PFSK-1 (cell line): ENCODE results near the gene SAC3D1.

Source experiments
- FOXP2 ChIP-seq: optimal IDR thresholded peaks from 2 replicates; pipeline ENCODE3; 2011; ENCODE audit warnings: borderline replicate concordance, control low read depth, inconsistent platforms; ENCODE audit not compliant: insufficient read depth; ENCODE audit errors: extremely low read length, extremely low read depth
- POLR2AphosphoS5 ChIP-seq: IDR thresholded peaks from 2 replicates; pipeline ENCODE4 v1.6.1; 2012; ENCODE audit warnings: low read depth, mild to moderate bottlenecking, control low read depth, low read length, moderate library complexity
- SIN3A ChIP-seq: IDR thresholded peaks from 2 replicates; pipeline ENCODE4 v1.6.1; 2012; ENCODE audit warnings: mild to moderate bottlenecking, low read length, moderate library complexity, borderline replicate concordance; ENCODE audit not compliant: insufficient read depth
- TAF1 ChIP-seq: IDR thresholded peaks from 2 replicates; pipeline ENCODE4 v1.6.1; 2012; ENCODE audit warnings: low read length, control low read depth, borderline replicate concordance; ENCODE audit not compliant: insufficient read depth
- TF ChIP-seq, protein P1 (sequence below), 2 experiments: IDR thresholded peaks; 2 replicates each; pipeline versions ENCODE4 v1.6.1 to v1.8.0; 2011 to 2012; ENCODE audit warnings: low read depth in 2 of 2, low read length in 2 of 2, control low read depth in 1 of 2, inconsistent platforms in 1 of 2, mild to moderate bottlenecking in 1 of 2, moderate library complexity in 1 of 2; ENCODE audit not compliant: insufficient read depth in 1 of 2

Gene SAC3D1

DNA sequence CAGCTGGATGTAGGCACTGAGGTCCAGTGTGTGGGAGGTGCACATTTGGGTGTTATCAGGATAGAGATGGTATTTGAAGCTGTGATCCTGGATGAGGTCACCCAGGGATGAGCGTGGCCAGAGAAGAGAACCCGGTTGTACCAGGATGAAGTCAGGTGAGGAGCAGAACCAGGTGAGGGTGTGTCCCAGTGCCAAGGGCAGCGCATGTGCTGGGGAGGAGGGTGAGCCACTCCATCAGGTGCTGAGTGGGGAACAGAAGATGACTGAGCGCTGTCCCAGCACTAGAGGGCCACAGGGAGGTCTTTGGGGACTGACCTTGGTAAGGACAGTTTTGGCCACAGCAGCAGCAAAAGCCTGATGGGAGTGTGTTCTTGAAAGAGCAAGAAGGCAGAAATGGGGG, 24.3 kb upstream of the SAC3D1 start:
- TF ChIP-seq POLR2AphosphoS5 (no peak), FOXP2 (no peak), SIN3A (no peak), TAF1 (no peak)
- TF ChIP-seq, protein P1, sequence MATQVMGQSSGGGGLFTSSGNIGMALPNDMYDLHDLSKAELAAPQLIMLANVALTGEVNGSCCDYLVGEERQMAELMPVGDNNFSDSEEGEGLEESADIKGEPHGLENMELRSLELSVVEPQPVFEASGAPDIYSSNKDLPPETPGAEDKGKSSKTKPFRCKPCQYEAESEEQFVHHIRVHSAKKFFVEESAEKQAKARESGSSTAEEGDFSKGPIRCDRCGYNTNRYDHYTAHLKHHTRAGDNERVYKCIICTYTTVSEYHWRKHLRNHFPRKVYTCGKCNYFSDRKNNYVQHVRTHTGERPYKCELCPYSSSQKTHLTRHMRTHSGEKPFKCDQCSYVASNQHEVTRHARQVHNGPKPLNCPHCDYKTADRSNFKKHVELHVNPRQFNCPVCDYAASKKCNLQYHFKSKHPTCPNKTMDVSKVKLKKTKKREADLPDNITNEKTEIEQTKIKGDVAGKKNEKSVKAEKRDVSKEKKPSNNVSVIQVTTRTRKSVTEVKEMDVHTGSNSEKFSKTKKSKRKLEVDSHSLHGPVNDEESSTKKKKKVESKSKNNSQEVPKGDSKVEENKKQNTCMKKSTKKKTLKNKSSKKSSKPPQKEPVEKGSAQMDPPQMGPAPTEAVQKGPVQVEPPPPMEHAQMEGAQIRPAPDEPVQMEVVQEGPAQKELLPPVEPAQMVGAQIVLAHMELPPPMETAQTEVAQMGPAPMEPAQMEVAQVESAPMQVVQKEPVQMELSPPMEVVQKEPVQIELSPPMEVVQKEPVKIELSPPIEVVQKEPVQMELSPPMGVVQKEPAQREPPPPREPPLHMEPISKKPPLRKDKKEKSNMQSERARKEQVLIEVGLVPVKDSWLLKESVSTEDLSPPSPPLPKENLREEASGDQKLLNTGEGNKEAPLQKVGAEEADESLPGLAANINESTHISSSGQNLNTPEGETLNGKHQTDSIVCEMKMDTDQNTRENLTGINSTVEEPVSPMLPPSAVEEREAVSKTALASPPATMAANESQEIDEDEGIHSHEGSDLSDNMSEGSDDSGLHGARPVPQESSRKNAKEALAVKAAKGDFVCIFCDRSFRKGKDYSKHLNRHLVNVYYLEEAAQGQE (IDR thresholded peaks at IDR 0.05; ENCODE audit: insufficient read depth in 1 of 2, low read depth in 2 of 2, low read length in 2 of 2) = no peak

DNA sequence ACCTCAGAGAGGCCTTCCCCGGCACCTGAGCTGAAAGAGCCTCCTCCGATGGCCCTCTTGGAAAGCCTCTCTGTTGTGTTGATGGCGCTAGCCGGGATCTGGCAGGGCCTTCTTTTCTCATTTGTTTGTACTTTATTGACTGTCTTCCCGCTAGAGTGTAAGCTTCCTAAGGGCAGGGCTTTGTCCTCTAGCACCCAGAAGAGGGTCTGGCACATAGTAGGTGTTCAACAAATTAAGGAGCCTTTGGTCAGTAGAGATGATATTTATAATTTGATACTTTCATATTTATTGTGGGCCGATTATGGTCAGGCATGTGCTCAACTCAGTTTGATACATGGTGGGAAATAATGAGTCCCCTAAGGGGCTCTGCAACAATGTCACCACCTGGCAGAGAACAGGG, 23.1 kb upstream of the SAC3D1 start:
- TF ChIP-seq, protein P1 (IDR thresholded peaks at IDR 0.05; ENCODE audit: insufficient read depth in 1 of 2, low read depth in 2 of 2, low read length in 2 of 2) = no peak
- no peak for TF ChIP-seq POLR2AphosphoS5
- TF ChIP-seq SIN3A = no peak
- no peak for TF ChIP-seq FOXP2
- no peak for TF ChIP-seq TAF1

DNA sequence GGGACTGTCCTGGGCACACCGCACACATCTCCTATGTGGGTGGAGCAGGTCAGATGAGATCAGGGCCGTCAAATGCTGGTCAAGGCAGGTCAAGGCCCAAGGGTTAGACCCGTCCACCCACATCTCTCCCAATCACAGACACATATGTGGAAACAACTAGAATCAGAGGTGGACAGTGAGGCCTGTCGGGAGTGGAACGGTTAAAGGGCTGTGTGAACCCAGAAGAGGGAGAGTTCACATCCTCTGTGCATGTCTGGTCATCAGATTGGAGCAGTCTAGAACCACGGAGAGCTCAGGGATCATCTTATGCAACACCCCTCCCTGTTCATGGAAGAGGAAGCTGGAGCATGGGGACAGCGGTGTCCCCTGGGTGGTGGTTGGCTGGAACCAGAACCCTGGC, 21.2 kb upstream of the SAC3D1 start:
- TF ChIP-seq, protein P1 (IDR thresholded peaks at IDR 0.05; ENCODE audit: insufficient read depth in 1 of 2, low read depth in 2 of 2, low read length in 2 of 2) = 0 out of 4 replicates have a peak, but pooled peaks of 1 of the 2 experiments have one; percentile 11
- no peak for TF ChIP-seq FOXP2

DNA sequence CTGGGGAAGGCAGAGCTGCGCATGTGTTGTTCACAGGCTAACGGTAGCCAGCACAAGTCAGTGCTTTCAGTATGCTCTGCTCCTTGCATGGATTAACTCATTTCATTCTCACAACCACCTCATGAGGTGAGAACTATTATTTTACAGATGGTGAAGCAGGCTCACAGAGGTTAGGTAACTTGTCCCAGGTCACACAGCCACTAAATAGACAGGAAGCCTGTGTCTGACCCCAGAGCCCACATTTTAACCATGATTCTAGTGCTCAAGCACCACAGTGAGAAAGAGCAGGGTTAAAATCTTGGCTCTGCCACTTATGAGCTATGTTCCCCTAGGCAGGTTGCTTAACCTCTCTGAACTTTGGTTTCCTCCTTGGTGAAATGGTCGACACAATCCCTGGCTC, 20.0 kb upstream of the SAC3D1 start:
- no peak for TF ChIP-seq TAF1

DNA sequence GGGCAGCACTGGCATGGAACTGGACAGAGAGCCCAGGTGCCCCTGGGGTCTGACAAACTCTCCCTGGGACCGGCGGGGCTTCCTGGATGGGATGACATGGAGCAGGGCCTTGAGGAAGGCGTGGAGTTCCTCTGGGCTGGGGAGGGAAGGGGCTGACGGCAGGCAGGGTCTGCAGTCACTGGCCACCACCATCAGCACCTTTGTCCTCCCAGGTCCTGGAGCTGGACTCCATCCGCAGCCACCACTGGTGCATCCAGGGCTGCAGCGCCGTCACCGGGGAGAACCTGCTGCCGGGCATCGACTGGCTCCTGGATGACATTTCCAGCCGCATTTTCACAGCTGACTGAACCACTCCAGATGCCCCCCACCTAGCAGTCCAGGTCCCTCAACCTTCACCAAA, 19.5 kb upstream of the SAC3D1 start:
- no peak for TF ChIP-seq TAF1
- no peak for TF ChIP-seq SIN3A

DNA sequence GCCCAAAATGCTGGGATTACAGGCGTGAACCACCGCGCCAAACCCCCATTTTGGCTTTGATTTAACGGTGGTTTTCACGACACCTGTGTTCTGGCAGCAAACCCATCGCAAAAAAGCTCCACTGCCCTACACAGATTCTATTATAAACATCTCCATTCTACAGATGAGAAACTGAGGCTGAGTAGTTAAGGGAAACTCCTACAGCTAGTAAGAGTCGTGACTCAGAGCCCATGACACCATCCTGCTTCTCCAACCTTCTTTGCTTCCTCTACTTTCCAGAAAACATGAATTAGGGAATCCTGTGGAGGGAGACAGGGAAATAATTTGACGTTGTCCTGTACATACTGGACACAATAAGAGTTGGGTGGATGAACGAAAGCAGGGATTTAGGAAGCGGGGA, 14.2 kb upstream of the SAC3D1 start:
- TF ChIP-seq SIN3A (no peak), POLR2AphosphoS5 (no peak), TAF1 (no peak), FOXP2 (no peak)
- TF ChIP-seq, protein P1 (IDR thresholded peaks at IDR 0.05; ENCODE audit: insufficient read depth in 1 of 2, low read depth in 2 of 2, low read length in 2 of 2) = no peak
